Measurements from ENCODE around the gene PLEK. TPM values are rescaled to one million over a fixed set of nuclear protein-coding genes. Genes with fewer than 3 reads are reported as not detected.
A peak's percentile ranks its signal among the peaks of the same experiment; 100 is the strongest.

The PLEK gene
- total and polyA plus RNA-seq, 9 of the 15 experiments (the other 6 are each of a cell fraction or from before 2014, with no cell fraction given) = 0.14 to 1.2 (median 0.36) TPM

DNA sequence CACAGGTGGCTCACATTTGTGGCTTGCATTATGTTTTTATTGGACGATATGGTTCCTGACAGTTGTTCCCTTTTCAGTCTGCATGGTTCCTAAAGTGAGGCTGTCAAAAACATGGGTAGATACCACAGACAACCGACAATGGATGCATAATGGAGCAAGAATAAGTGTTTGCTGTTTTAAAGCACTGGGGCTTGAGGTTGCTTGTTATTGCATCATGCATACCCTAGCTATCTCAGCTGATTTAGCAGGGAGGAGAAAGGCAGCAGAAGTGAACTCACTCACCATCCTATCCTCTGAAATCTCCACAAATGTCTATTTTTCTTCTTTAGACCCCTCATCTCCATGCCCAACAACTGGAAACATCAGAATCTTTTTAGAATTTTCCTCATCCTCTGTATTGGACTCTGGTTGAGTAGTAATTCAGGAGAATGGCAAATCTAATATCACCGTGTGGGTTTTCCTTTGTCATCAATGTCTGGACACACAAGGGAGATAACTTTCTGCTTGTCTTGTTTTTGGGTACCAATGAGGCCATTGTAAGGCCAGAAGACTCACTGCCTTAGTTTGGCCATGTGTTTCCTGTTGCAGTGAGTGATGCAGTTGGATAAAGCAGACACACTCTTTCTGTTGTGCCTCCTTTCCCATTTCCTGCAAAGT lies 55.3 kb downstream of the PLEK start (continued):
- TF ChIP-seq FOXM1 (IDR thresholded peaks at IDR 0.05; ENCODE audit: low read depth) = 0 out of 2 replicates have a peak, but pooled peaks have one; percentile 31
- no peak for TF ChIP-seq FOXM1 (CRISPR knock-in tag; IDR thresholded peaks at IDR 0.05; ENCODE audit: low read depth)
- TF ChIP-seq MAFG (tag; conservative IDR thresholded peaks at IDR 0.05) = no peak
- peak; percentile 51 for TF ChIP-seq MGA (IDR thresholded peaks at IDR 0.05)
- no peak for TF ChIP-seq PBX2 (CRISPR knock-in tag; IDR thresholded peaks at IDR 0.05; ENCODE audit: low read depth)
- 0 out of 2 replicates have a peak, but pooled peaks have one; percentile 18 for TF ChIP-seq PBX2 (tag; conservative IDR thresholded peaks at IDR 0.05; ENCODE audit: low read depth)
- TF ChIP-seq, protein P1, sequence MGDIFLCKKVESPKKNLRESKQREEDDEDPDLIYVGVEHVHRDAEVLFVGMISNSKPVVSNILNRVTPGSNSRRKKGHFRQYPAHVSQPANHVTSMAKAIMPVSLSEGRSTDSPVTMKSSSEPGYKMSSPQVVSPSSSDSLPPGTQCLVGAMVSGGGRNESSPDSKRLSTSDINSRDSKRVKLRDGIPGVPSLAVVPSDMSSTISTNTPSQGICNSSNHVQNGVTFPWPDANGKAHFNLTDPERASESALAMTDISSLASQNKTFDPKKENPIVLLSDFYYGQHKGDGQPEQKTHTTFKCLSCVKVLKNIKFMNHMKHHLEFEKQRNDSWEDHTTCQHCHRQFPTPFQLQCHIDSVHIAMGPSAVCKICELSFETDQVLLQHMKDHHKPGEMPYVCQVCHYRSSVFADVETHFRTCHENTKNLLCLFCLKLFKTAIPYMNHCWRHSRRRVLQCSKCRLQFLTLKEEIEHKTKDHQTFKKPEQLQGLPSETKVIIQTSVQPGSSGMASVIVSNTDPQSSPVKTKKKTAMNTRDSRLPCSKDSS (IDR thresholded peaks at IDR 0.05; ENCODE audit: low read depth, partially characterized antibody) = no peak
- 0 out of 2 replicates have a peak, but pooled peaks have one; percentile 53 for TF ChIP-seq ZNF41 (CRISPR knock-in tag; conservative IDR thresholded peaks at IDR 0.05)
- TF ChIP-seq MEF2D (tag; conservative IDR thresholded peaks at IDR 0.05; ENCODE audit: low read depth) = peak; percentile 60
